Esophagus squamous epithelium (tissue), 5 donors: ENCODE results near the gene ENHO. TPM values are rescaled to one million over a fixed set of nuclear protein-coding genes. Genes with fewer than 3 reads are reported as not detected.

Experiments used
- DNase-seq: peaks from one replicate; lab custom pipeline; 2025; lab: John Stamatoyannopoulos, UW
- H3K27ac ChIP-seq, 4 donors: fragments of 200-600 bp; sonication (generic); one replicate each; pipeline ENCODE4 v1.5.1; 2016 to 2019; ENCODE audit warnings: mild to moderate bottlenecking in 1 of 4
- H3K27me3 ChIP-seq, 4 donors: fragments of 200-600 bp; sonication (generic); 1 replicate in 3 of 4; 2 replicates in 1 of 4; pipeline versions ENCODE4 v1.5.1 to v1.6.0; 2017 to 2021; ENCODE audit warnings: antibody characterized with exemption in 1 of 4
- H3K36me3 ChIP-seq, 3 donors: fragments of 200-600 bp; sonication (generic); one replicate each; pipeline ENCODE4 v1.5.1; 2016 to 2019
- H3K4me1 ChIP-seq, 3 donors: fragments of 200-600 bp; sonication (generic); one replicate each; pipeline ENCODE4 v1.5.1; 2017 to 2019
- H3K4me3 ChIP-seq, 4 donors: fragments of 200-600 bp; sonication (generic); 1 replicate in 3 of 4; 2 replicates in 1 of 4; pipeline ENCODE4 v1.5.1; 2016 to 2019; ENCODE audit warnings: mild to moderate bottlenecking in 2 of 4, moderate library complexity in 1 of 4
- H3K9me3 ChIP-seq, 3 donors: fragments of 200-600 bp; sonication (generic); one replicate each; pipeline ENCODE4 v1.5.1; 2016 to 2019
- POLR2A ChIP-seq, 4 donors: fragments of 450-650 bp; IDR thresholded peaks; one replicate each; pipeline ENCODE4 v1.6.1; 2017; ENCODE audit warnings: antibody characterized with exemption in 4 of 4, mild to moderate bottlenecking in 4 of 4, moderate library complexity in 3 of 4
- WGBS, 2 donors: methylation state at CpG; one replicate each; pipeline ENCODE4 v1.1.5; 2018; 5-methylcytosine and 5-hydroxymethylcytosine counted together
- intact Hi-C: fragments of 100-400 bp; cut with DNase I; formaldehyde crosslinking; loops from one replicate; pipeline ENCODE4 v1.15.0; 2022
- total RNA-seq, 4 donors: library from RNA; depleted of rRNA; stranded (reverse); fragments of >200 nt; gene quantifications; one replicate each; pipeline ENCODE4 v1.1.0, GENCODE V29; 2016
- TF ChIP-seq, protein P1 (sequence below), 6 experiments: fragments of 450-650 bp in 4 of 6; fragments of 200-600 bp in 2 of 6; sonication (generic) in 2 of 6; IDR thresholded peaks; one replicate each; pipeline ENCODE4 v1.5.1; 2016 to 2019; ENCODE audit warnings: antibody characterized with exemption in 6 of 6, mild to moderate bottlenecking in 4 of 6, moderate library complexity in 4 of 6
- donor health status: DM: yes; HTN: yes; CAD: no.

ENHO gene
- under 1 TPM in 1 of 4 donors, not detected in 3; 0.38 TPM for total RNA-seq

DNA sequence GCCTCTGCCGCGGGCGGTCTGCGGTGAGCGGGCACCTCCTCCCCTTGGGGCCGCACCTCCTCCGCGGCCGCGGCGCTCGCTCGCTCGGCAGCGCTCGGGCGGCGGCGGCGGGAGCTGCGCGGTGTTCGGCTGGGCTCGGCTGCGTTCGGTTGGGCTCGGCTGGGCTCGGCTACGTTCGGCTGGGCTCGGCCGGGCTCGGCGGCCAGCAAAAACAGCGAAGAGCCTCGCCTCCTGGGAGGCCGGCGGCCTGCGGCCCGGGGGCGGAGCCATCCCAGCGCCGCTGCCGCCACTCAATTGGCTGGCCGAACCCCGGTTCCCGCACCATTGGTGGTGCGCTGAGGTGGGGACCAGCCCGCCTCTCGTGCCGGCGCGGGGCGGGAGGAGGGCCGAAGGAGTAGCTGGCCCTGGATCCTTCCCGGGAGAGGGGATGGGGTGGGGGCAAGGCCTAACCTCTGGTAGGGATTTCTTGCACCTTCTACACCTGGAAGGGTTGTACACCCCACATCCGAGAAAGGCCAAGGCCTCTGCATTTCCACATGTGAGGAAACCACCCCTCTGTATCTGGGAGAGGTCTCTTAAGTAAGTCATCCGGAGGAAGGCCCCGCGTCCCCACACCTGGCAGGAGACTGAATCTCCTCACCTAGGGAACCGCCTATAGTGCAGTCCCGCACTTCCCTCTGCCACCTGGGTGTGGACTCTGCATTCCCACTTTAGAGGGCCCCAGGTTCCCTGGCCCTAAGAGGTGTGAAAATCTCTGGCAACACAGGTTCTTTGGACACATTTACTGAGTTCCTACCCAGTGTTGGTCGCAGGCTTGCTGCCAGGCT lies at the start of gene ENHO:
Gene ENHO (minus strand): TSS at position 20 of the 827 bp plus-strand sequence. CDS start 1,295 bp downstream, outside the sequence.
- Histone ChIP-seq H3K9me3 (no peaks in the 10 kb centered on the region), H3K4me3 (peak within 1 kb of the TSS; percentile 29 to 71 (median 50)), H3K27ac (peak within 1 kb of the TSS in 1 of 4 donors; percentile 28), H3K4me1 (peaks cover 3 to 14% (median 13%) of the 10 kb centered on the region in 3 donors), H3K27me3 (peaks cover 0 to 31% (median 0%) of the 10 kb centered on the region in 4 donors), H3K36me3 (no peaks in the 10 kb centered on the region)
- no peak for TF ChIP-seq POLR2A (IDR thresholded peaks at IDR 0.05)
- TF ChIP-seq, protein P1, sequence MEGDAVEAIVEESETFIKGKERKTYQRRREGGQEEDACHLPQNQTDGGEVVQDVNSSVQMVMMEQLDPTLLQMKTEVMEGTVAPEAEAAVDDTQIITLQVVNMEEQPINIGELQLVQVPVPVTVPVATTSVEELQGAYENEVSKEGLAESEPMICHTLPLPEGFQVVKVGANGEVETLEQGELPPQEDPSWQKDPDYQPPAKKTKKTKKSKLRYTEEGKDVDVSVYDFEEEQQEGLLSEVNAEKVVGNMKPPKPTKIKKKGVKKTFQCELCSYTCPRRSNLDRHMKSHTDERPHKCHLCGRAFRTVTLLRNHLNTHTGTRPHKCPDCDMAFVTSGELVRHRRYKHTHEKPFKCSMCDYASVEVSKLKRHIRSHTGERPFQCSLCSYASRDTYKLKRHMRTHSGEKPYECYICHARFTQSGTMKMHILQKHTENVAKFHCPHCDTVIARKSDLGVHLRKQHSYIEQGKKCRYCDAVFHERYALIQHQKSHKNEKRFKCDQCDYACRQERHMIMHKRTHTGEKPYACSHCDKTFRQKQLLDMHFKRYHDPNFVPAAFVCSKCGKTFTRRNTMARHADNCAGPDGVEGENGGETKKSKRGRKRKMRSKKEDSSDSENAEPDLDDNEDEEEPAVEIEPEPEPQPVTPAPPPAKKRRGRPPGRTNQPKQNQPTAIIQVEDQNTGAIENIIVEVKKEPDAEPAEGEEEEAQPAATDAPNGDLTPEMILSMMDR (IDR thresholded peaks at IDR 0.05): no peak
- DNase-seq: peak; percentile 25
- 20 to 42% methylated on average over 4 to 5 of the region's 63 CpGs for WGBS, 2 donors
- intact Hi-C loops: no loop called here

DNA sequence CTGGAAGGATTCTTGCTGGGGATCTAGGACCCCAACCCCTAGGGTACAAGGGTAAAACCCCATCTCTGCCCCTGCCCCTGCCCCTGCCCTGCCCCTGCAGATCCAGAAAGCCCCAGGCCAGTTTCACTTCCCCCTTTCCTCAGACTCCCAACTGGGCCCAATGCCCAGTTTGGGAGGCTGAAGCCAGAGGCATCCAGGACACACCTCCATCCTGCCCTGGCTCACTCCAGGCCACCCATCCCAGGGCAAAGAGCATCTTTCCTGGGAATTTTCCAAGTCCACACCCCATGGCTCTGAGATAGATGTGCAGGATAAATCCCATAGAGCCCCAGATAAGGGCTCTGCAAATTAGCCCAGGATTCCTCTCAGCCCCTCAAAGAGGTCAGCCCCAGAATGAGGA lies 49.3 kb upstream of the ENHO start:
- Histone ChIP-seq H3K4me1 (peaks cover 0 to 18% (median 0%) of the 10 kb centered on the region in 3 donors), H3K4me3 (no peak overlapping the region), H3K27ac (no peak overlapping the region), H3K27me3 (peaks cover 0 to 46% (median 0%) of the 10 kb centered on the region in 4 donors), H3K36me3 (no peaks in the 10 kb centered on the region), H3K9me3 (no peaks in the 10 kb centered on the region)
- no peak for TF ChIP-seq POLR2A (IDR thresholded peaks at IDR 0.05)
- TF ChIP-seq, protein P1 (IDR thresholded peaks at IDR 0.05): no peak
- intact Hi-C loops: no loop called here
- DNase-seq: no peak

DNA sequence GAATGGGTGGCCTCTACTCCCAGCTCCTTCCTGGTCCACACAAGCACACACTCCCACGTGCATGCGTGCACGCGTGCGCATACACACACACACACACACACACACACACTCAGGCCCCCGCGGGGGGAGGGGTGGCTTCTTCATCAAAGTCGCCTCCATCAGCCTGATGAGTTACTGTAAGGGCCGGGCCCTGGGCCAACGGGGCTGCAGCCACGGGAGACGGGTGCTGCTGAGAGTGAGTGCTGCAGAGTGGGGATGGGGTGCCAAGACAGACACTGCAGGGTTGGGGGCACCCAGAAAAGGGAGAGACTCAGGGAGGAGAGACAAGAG lies 48.7 kb upstream of the ENHO start:
- Histone ChIP-seq H3K27ac (no peak overlapping the region), H3K27me3 (peaks cover 0 to 46% (median 0%) of the 10 kb centered on the region in 4 donors), H3K9me3 (no peaks in the 10 kb centered on the region), H3K4me3 (no peak overlapping the region), H3K4me1 (peaks cover 0 to 18% (median 0%) of the 10 kb centered on the region in 3 donors), H3K36me3 (no peaks in the 10 kb centered on the region)
- WGBS, 2 donors: 29 to 57% methylated on average over 2 to 9 of the region's 12 CpGs
- no peak for DNase-seq
- intact Hi-C loops: no loop called here
- TF ChIP-seq POLR2A (IDR thresholded peaks at IDR 0.05): no peak
- TF ChIP-seq, protein P1 (IDR thresholded peaks at IDR 0.05): no peak

GRCh38 chr9:34570809-34571480 lies 48.2 kb upstream of the ENHO start:
- no peak for DNase-seq
- Histone ChIP-seq H3K9me3 (no peaks in the 10 kb centered on the region), H3K4me1 (peaks cover 0 to 18% (median 0%) of the 10 kb centered on the region in 3 donors), H3K4me3 (no peak overlapping the region), H3K27me3 (peaks cover 0 to 46% (median 0%) of the 10 kb centered on the region in 4 donors), H3K27ac (no peak overlapping the region), H3K36me3 (no peaks in the 10 kb centered on the region)
- intact Hi-C loops: no loop called here
- TF ChIP-seq, protein P1 (IDR thresholded peaks at IDR 0.05): no peak
- TF ChIP-seq POLR2A (IDR thresholded peaks at IDR 0.05): no peak
- 58 to 92% methylated on average over 4 to 5 of the region's 7 CpGs for WGBS, 2 donors

DNA sequence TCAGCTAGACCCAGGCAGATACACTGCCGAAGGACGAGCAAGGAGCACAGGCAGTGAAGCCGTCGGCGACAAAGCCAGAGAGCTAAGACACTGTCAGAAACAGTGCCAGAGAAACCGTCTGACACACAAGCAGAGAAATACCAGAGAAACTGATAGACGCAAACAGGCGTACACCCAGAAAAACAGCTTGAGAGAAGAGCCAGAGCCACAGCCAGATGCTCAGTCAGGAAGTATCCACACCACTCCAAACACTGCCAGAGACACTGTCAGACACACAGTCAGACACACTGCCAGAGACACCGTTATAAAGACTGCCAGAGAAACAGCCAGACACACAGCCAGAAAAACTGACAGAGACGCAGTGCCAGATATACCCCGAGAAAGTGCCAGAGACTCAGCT lies 47.6 kb upstream of the ENHO start:
- DNase-seq: no peak
- TF ChIP-seq POLR2A (IDR thresholded peaks at IDR 0.05): no peak
- TF ChIP-seq, protein P1 (IDR thresholded peaks at IDR 0.05): no peak
- Histone ChIP-seq H3K27ac (no peak overlapping the region), H3K9me3 (no peaks in the 10 kb centered on the region), H3K27me3 (peaks cover 0 to 46% (median 0%) of the 10 kb centered on the region in 4 donors), H3K36me3 (no peaks in the 10 kb centered on the region), H3K4me3 (no peak overlapping the region), H3K4me1 (peaks cover 0 to 18% (median 0%) of the 10 kb centered on the region in 3 donors)
- WGBS, 2 donors: 52 to 66% methylated on average over 11 of the region's 11 CpGs
- intact Hi-C loops: no loop called here
